GM12864 (cell line): Measurements from ENCODE around the gene SERTAD2.

Source experiments
- DNase-seq: peaks from one replicate; pipeline ENCODE4 v3.0.0-alpha.2; 2011; ENCODE audit warnings: low read depth
- H3K4me3 ChIP-seq: 2 replicates; pipeline ENCODE4 v1.5.1; 2011; ENCODE audit warnings: mild to moderate bottlenecking, low read depth, low read length, control low read depth
- TF ChIP-seq, protein P1 (sequence below): IDR thresholded peaks from 2 replicates; pipeline ENCODE4 v1.5.1; 2011; ENCODE audit warnings: low read depth, mild to moderate bottlenecking, moderate library complexity, low read length, control low read depth, inconsistent platforms; ENCODE audit errors: missing control alignments

SERTAD2 gene

DNA sequence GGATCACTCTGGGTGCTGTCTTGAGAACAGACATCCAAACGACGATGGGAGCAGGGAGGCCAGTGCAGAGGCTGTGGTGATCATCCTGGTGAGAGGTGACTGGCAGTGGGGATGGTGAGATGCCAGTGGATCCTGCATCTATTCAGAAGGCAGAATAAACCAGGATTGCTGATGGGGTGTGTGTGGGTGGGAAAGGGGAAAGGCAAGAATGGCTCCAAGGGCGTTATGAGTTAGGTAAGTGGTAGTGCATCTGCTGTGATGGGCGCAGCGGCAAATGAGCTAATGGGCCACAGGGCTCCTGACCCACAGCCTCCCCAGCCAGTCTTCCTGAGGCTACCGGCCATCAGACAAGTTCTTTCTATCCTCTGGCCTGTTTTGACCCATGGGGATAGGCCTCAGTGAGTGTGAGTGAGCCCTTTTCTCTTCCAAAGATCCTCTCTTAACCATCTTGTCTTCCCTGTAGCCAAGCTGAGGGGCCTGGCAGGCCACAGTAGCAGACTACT lies 29.6 kb downstream of the SERTAD2 start:
- DNase-seq = no peak
- TF ChIP-seq, protein P1, sequence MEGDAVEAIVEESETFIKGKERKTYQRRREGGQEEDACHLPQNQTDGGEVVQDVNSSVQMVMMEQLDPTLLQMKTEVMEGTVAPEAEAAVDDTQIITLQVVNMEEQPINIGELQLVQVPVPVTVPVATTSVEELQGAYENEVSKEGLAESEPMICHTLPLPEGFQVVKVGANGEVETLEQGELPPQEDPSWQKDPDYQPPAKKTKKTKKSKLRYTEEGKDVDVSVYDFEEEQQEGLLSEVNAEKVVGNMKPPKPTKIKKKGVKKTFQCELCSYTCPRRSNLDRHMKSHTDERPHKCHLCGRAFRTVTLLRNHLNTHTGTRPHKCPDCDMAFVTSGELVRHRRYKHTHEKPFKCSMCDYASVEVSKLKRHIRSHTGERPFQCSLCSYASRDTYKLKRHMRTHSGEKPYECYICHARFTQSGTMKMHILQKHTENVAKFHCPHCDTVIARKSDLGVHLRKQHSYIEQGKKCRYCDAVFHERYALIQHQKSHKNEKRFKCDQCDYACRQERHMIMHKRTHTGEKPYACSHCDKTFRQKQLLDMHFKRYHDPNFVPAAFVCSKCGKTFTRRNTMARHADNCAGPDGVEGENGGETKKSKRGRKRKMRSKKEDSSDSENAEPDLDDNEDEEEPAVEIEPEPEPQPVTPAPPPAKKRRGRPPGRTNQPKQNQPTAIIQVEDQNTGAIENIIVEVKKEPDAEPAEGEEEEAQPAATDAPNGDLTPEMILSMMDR = no peak
- H3K4me3 ChIP-seq = no peak overlapping the region

DNA sequence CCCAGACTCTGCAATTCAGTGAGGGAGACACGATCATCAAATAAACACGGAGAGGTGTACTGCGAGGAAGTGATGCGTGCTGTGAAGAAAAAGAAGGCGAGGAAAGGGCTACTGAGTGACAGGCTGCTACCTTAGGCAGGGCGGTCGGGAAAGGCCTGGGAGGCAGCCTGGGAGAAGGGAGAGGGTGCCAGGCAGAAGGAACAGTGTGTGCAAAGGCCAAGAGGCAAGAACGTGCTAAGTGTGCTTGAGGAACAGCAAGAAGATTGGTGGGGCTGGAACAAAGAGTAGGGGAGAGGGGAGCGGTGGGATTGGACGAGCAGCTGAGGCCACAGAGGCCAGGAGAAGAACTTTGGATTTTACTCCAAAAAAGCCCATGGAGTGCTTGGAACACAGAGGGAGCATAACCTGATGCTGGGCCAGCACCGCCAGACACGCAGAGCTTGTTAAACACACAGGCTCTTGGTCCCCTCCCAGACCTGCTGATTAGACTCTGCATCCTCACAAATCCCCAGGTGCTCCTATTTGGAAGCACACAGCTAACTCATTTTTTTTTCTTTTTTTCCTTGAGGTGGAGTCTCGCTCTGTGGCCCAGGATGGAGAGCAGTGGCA lies 30.4 kb downstream of the SERTAD2 start:
- H3K4me3 ChIP-seq = no peak overlapping the region
- DNase-seq = no peak
- TF ChIP-seq, protein P1 = no peak

DNA sequence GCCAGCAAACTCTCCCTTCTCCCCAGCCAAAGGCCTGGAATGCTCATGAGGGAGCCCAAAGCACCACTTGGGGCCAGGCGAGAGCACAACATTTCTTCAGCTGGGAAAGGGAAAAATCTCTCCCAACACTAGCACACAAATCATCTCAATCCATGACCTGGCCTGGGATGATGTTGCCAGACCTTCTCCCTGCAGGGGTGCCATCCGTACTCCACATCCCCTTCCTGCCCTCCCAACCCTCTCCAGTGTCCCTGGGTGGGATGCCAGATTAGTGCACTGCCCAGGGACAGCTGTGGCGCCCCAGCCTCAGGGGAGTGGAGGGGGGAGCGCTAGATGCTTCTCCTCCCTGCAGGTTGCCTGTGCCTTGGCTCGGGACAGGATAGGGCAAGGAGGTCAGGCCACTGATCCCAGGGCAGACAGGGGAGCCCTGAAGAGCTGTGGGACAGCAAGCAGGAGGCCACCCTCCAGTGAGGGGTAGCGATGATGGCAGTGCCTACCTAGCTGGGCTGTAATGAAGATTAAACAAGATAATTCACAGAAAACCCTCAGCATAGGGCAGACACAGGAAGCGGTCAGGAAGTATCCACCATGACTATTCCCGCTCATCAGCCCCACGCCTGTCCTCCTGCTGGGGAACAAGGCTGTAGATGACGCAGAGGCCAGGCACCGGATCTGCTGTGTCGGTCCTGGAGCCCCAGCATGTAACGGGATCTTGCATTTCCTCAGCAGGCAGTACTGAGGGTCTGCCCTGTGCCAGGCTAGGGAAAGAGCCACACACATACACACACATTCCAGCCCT lies 31.1 kb downstream of the SERTAD2 start:
- TF ChIP-seq, protein P1 = no peak
- DNase-seq = no peak
- no peak overlapping the region for H3K4me3 ChIP-seq

- DNase-seq = no peak
- no peak overlapping the region for H3K4me3 ChIP-seq
- TF ChIP-seq, protein P1 = no peak
These were observed 33.1 kb downstream of the SERTAD2 start for GRCh38 chr2:64620661-64621060.

GRCh38 chr2:64617631-64618151 lies 36.0 kb downstream of the SERTAD2 start:
- H3K4me3 ChIP-seq = no peak overlapping the region
- DNase-seq = no peak
- TF ChIP-seq, protein P1 = no peak

DNA sequence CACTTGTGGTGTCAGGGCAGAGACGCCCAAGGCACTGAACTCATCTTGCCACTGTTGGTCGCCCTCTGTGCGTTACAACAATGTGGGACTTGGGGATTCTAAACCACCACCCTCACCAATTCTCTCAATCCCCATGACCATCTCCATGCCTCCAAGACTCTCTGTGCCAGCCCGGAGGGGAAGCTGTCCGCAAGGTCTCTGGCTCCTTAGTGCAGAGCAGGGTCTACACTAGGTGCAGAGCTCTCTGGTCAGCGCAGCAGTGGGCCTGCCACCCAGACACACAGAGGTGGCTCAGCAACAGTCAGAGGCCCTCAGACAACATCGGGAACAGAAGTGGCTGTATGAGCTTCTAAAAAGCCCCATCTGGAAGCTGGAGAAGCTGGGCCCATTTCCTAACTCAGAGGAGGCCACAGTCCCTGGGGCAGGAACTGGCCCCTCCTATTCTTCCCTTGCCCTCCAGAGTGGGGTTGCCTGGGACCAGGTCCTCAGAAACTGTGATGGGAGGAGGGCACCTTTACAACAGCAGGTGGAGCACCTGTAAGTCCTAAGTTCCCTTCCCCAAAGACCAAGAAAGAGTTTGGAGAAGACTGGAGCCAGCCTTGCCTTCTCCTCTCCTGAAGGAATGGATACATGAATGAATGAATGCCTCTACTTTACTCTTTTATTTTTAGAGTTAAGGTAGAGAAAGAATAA lies 37.7 kb downstream of the SERTAD2 start:
- TF ChIP-seq, protein P1 = no peak
- H3K4me3 ChIP-seq = no peak overlapping the region
- no peak for DNase-seq
